ACHN (cell line): ENCODE measurements around the gene CDK5RAP1.

Experiments used
- DNase-seq: peaks from one replicate; pipeline ENCODE4 v3.0.0-alpha.2; 2015
- in situ Hi-C: cut with HindIII; loops from 2 replicates; pipeline ENCODE4 v1.10.0; 2017; ENCODE audit warnings: low sequenced_read_pairs, low pct_ligation_motif_present, low pct_unique_long_range_greater_than_20kb

CDK5RAP1 gene

GRCh38 chr20:33313686-33314314 lies 87.5 kb downstream of the CDK5RAP1 start:
- in situ Hi-C loops, result no loop called here
- DNase-seq, result no peak

DNA sequence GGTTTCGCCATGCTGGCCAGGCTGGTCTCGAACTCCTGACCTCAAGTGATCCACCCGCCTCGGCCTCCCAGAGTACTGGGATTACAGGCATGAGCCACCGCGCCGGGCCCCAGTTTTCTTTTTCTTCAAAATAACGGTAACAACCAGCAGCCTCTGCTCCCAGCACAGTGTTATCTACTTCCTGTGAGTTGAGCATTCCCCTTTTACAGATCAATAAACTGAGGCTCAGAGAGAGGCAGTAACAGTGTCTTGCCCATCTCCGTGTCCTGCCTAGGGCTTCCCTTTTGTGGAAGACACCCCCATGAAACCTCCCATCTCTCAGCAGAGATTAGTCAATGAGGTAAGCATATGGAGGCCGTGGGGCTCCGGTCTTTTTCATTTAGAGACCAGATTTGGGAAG lies 88.7 kb downstream of the CDK5RAP1 start:
- no peak for DNase-seq
- in situ Hi-C loops, result no loop called here

- in situ Hi-C loops, result no loop called here
Measured at GRCh38 chr20:33311996-33312395, 89.3 kb downstream of the CDK5RAP1 start.

DNA sequence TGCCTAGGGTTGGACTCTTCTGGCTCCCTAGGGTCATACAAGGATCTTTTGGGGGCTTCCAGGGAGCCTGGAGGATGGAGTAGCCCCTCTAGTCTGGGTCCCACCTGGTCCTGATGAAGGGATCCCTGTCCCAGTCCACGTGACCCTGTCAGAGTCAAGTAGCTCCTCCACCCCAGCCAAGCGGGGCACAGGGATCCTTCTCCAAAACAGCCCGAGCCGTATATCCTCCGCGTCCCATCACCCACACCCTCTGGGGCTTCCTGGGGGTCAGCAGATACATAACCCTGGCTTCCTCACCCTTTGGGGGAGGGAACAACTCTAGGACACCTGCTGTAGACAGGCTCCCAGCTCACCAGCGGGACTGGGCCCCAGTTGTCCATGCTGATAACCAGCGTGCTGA lies 90.3 kb downstream of the CDK5RAP1 start:
- no peak for DNase-seq
- in situ Hi-C loops, result no loop called here

More at GRCh38 chr20:33311996-33312395, 89.3 kb downstream of the CDK5RAP1 start:
- DNase-seq, result no peak

DNA sequence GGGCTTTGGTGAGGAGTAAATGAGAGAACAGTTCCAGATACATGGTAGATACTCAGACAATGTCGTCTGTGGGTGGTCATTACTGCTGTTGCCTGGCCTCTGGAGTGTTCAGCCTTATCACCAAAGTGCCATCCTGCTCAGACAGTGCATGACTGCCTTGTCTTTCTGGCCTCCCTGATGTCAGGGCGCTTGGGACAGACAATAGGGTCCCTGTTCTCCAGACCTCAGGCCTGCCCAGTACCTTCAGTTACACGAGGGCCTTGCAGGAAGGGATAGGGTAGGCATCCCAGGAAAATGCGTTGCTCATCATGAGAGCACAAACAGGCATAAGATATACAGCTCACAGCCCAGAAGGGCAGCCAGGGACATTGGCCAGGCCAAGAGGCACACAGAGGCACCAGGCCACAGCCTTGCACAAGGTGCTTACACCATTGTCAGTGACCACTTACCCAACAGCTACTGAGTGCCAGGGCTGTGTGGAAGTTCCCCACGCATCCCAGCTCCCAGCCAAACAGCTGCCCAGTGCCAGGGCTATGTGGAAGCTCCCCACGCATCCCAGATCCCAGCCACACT lies 90.9 kb downstream of the CDK5RAP1 start:
- in situ Hi-C loops, result no loop called here
- no peak for DNase-seq

- DNase-seq, result no peak
- in situ Hi-C loops, result no loop called here
Measured at GRCh38 chr20:33309631-33310030, 91.7 kb downstream of the CDK5RAP1 start.
